Measurements from ENCODE around the gene ACOT7. TPM values are rescaled to one million over a fixed set of nuclear protein-coding genes. Genes with fewer than 3 reads are reported as not detected.

ACOT7 gene
- total RNA-seq, 1 donor from 2014 or later: 40.0 TPM

- H3K4me1 Mint-ChIP-seq (ENCODE audit: unreplicated experiment): no peaks in the 10 kb centered on the region
- H3K36me3 Mint-ChIP-seq: peaks cover 6% of the 10 kb centered on the region
- no peak overlapping the region for H3K27ac Mint-ChIP-seq
- H3K27me3 Mint-ChIP-seq: no peaks in the 10 kb centered on the region
- DNase-seq (ENCODE audit: extremely low spot score, unreplicated experiment): no peak
- TF ChIP-seq CTCF (conservative IDR thresholded peaks at IDR 0.05): no peak
- no peak overlapping the region for H3K4me3 Mint-ChIP-seq
- no peaks in the 10 kb centered on the region for H3K9me3 Mint-ChIP-seq
Measured at GRCh38 chr1:6322161-6322560, 71.4 kb downstream of the ACOT7 start.

GRCh38 chr1:6321205-6321604 lies 72.4 kb downstream of the ACOT7 start:
- H3K9me3 Mint-ChIP-seq: no peaks in the 10 kb centered on the region
- no peak overlapping the region for H3K4me3 Mint-ChIP-seq
- H3K27me3 Mint-ChIP-seq: no peaks in the 10 kb centered on the region
- no peaks in the 10 kb centered on the region for H3K4me1 Mint-ChIP-seq (ENCODE audit: unreplicated experiment)
- TF ChIP-seq CTCF (conservative IDR thresholded peaks at IDR 0.05): no peak
- no peak for DNase-seq (ENCODE audit: extremely low spot score, unreplicated experiment)
- H3K27ac Mint-ChIP-seq: no peak overlapping the region
- H3K36me3 Mint-ChIP-seq: peaks cover 6% of the 10 kb centered on the region

- Mint-ChIP-seq H3K36me3 (peaks cover 15% of the 10 kb centered on the region), H3K27ac (no peak overlapping the region), H3K4me1 (ENCODE audit: unreplicated experiment) (no peaks in the 10 kb centered on the region), H3K9me3 (no peaks in the 10 kb centered on the region), H3K27me3 (no peaks in the 10 kb centered on the region), H3K4me3 (no peak overlapping the region)
- DNase-seq (ENCODE audit: extremely low spot score, unreplicated experiment): no peak
- TF ChIP-seq CTCF (conservative IDR thresholded peaks at IDR 0.05): no peak
Measured at GRCh38 chr1:6317098-6317760, 76.3 kb downstream of the ACOT7 start.

- no peak overlapping the region for H3K27ac Mint-ChIP-seq
- no peaks in the 10 kb centered on the region for H3K27me3 Mint-ChIP-seq
- no peak overlapping the region for H3K4me3 Mint-ChIP-seq
- no peak for DNase-seq (ENCODE audit: extremely low spot score, unreplicated experiment)
- H3K4me1 Mint-ChIP-seq (ENCODE audit: unreplicated experiment): no peaks in the 10 kb centered on the region
- peaks cover 15% of the 10 kb centered on the region for H3K36me3 Mint-ChIP-seq
- no peaks in the 10 kb centered on the region for H3K9me3 Mint-ChIP-seq
- TF ChIP-seq CTCF (conservative IDR thresholded peaks at IDR 0.05): no peak
Measured at GRCh38 chr1:6316240-6317097, 77.1 kb downstream of the ACOT7 start.

- no peak for DNase-seq (ENCODE audit: extremely low spot score, unreplicated experiment)
- peaks cover 11% of the 10 kb centered on the region for H3K36me3 Mint-ChIP-seq
- H3K27me3 Mint-ChIP-seq: no peaks in the 10 kb centered on the region
- H3K9me3 Mint-ChIP-seq: no peaks in the 10 kb centered on the region
- H3K27ac Mint-ChIP-seq: no peak overlapping the region
- H3K4me1 Mint-ChIP-seq (ENCODE audit: unreplicated experiment): no peaks in the 10 kb centered on the region
- TF ChIP-seq CTCF (conservative IDR thresholded peaks at IDR 0.05): no peak
- H3K4me3 Mint-ChIP-seq: no peak overlapping the region
Measured at GRCh38 chr1:6314503-6314902, 79.1 kb downstream of the ACOT7 start.

Measured in type B pancreatic cell (in vitro differentiated cells).